DND-41 (cell line): ENCODE results near the gene B4GALT5.

Experiments used
- CTCF ChIP-seq: IDR thresholded peaks from 2 replicates; pipeline ENCODE4 v1.5.1; 2012; ENCODE audit warnings: borderline replicate concordance, low read length, moderate library complexity, mild to moderate bottlenecking; ENCODE audit not compliant: poor library complexity, severe bottlenecking; ENCODE audit errors: extremely low read depth
- EZH2 ChIP-seq: IDR thresholded peaks from 3 replicates; pipeline ENCODE4 v1.6.1; 2012; ENCODE audit warnings: borderline replicate concordance, low read depth, mild to moderate bottlenecking, moderate library complexity, low read length, inconsistent platforms; ENCODE audit not compliant: severe bottlenecking

- TF ChIP-seq CTCF, result no peak
- TF ChIP-seq EZH2, result no peak
Measured at GRCh38 chr20:49659056-49659455, 54.6 kb downstream of the B4GALT5 start.
